ENCODE measurements around the gene KCNH1. TPM values are rescaled to one million over a fixed set of nuclear protein-coding genes. Genes with fewer than 3 reads are reported as not detected.

Gene KCNH1, protein sequence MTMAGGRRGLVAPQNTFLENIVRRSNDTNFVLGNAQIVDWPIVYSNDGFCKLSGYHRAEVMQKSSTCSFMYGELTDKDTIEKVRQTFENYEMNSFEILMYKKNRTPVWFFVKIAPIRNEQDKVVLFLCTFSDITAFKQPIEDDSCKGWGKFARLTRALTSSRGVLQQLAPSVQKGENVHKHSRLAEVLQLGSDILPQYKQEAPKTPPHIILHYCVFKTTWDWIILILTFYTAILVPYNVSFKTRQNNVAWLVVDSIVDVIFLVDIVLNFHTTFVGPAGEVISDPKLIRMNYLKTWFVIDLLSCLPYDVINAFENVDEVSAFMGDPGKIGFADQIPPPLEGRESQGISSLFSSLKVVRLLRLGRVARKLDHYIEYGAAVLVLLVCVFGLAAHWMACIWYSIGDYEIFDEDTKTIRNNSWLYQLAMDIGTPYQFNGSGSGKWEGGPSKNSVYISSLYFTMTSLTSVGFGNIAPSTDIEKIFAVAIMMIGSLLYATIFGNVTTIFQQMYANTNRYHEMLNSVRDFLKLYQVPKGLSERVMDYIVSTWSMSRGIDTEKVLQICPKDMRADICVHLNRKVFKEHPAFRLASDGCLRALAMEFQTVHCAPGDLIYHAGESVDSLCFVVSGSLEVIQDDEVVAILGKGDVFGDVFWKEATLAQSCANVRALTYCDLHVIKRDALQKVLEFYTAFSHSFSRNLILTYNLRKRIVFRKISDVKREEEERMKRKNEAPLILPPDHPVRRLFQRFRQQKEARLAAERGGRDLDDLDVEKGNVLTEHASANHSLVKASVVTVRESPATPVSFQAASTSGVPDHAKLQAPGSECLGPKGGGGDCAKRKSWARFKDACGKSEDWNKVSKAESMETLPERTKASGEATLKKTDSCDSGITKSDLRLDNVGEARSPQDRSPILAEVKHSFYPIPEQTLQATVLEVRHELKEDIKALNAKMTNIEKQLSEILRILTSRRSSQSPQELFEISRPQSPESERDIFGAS
- not detected for total RNA-seq
- polyA plus RNA-seq = not detected
- long read RNA-seq, donor 1 = 0 reads
- long read RNA-seq, donor 2 = 0 reads

- H3K27me3 ChIP-seq (replicated peaks in 1 of 7) = peaks cover 0 to 88% (median 53%) of the 10 kb centered on the region in 7 donors
- no peaks in the 10 kb centered on the region for H3K36me3 ChIP-seq
- DNase-seq = peak; percentile 90
- peak in 2 of 3 donors; percentile 40 to 59 for TF ChIP-seq POLR2AphosphoS5 (IDR thresholded peaks at IDR 0.05)
- no peak for TF ChIP-seq POLR2A (IDR thresholded peaks at IDR 0.05)
- TF ChIP-seq CTCF (IDR thresholded peaks at IDR 0.05 in 8 of 11, conservative IDR thresholded peaks at IDR 0.05 in 3 of 11) = peak; percentile 40 to 91 (median 80)
- H3K4me3 ChIP-seq = peak within 1 kb of the TSS; percentile 16 to 68 (median 38)
- H3K4me1 ChIP-seq = peaks cover 10 to 22% (median 16%) of the 10 kb centered on the region in 6 donors
- no peak within 1 kb of the TSS for H3K27ac ChIP-seq
- WGBS, 5 donors = 2 to 4% (median 2%) methylated on average over 31 to 61 of the region's 61 CpGs
- no peaks in the 10 kb centered on the region for H3K9me3 ChIP-seq
- intact Hi-C loops (cut with DNase I; ENCODE audit: low total_unique reads) = no loop called here
Observed at GRCh38 chr1:211133836-211134669, at the start of gene KCNH1. TSS of gene KCNH1 (minus strand) at chr1:211134148. CDS start at chr1:211133945, 203 bp downstream.

- intact Hi-C loops (cut with DNase I; ENCODE audit: low total_unique reads) = no loop called here
- 77 to 95% (median 89%) methylated on average over 2 of the region's 2 CpGs for WGBS, 5 donors
- H3K27ac ChIP-seq = no peak overlapping the region
- H3K4me3 ChIP-seq = no peak overlapping the region
- no peaks in the 10 kb centered on the region for H3K36me3 ChIP-seq
- no peaks in the 10 kb centered on the region for H3K27me3 ChIP-seq (replicated peaks in 1 of 7)
- no peak for DNase-seq
- no peaks in the 10 kb centered on the region for H3K9me3 ChIP-seq
- no peaks in the 10 kb centered on the region for H3K4me1 ChIP-seq
- no peak for TF ChIP-seq POLR2AphosphoS5 (IDR thresholded peaks at IDR 0.05)
- no peak for TF ChIP-seq POLR2A (IDR thresholded peaks at IDR 0.05)
- TF ChIP-seq CTCF (IDR thresholded peaks at IDR 0.05 in 8 of 11, conservative IDR thresholded peaks at IDR 0.05 in 3 of 11) = no peak
Observed at GRCh38 chr1:211182746-211183145, 48.8 kb upstream of the KCNH1 start.

DNA sequence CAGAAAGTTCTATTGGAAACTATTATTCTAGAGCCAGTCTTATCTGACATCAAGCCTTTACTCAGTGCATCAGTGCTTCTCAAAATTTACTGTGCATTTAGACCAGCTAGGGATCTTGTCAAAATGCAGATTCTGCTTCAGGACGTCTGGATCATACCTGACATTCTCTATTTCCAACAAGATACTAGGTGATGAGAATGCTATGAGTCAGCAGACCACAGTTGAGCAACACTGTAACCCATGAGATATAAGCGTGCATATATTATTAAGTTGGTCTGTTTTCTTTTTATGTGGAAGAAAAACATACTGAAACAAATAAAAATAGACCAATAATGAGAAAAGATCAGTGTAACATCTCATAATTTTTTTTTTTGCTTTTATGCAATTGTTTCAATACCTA is 40.4 kb upstream of the KCNH1 start:
- no peaks in the 10 kb centered on the region for H3K36me3 ChIP-seq
- no peak overlapping the region for H3K27ac ChIP-seq
- H3K27me3 ChIP-seq (replicated peaks in 1 of 7) = no peaks in the 10 kb centered on the region
- H3K4me3 ChIP-seq = no peak overlapping the region
- DNase-seq = no peak
- intact Hi-C loops (cut with DNase I; ENCODE audit: low total_unique reads) = no loop called here
- TF ChIP-seq POLR2AphosphoS5 (IDR thresholded peaks at IDR 0.05) = no peak
- no peak for TF ChIP-seq POLR2A (IDR thresholded peaks at IDR 0.05)
- TF ChIP-seq CTCF (IDR thresholded peaks at IDR 0.05 in 8 of 11, conservative IDR thresholded peaks at IDR 0.05 in 3 of 11) = no peak
- 49 to 79% (median 68%) methylated on average over 2 of the region's 2 CpGs for WGBS, 5 donors
- no peaks in the 10 kb centered on the region for H3K4me1 ChIP-seq
- H3K9me3 ChIP-seq = peaks cover 0 to 43% (median 37%) of the 10 kb centered on the region in 8 donors
